Osteocyte (in vitro differentiated cells): ENCODE data around the gene FLACC1. TPM values are rescaled to one million over a fixed set of nuclear protein-coding genes. Genes with fewer than 3 reads are reported as not detected.
"Not testable (repeated sequence)": the region's sequence is repeated elsewhere in the genome, so short reads cannot be mapped to it uniquely, and the experiment has no call there.

ENCODE experiments used
- DNase-seq: peaks from one replicate; pipeline ENCODE4 v3.0.0; 2021; ENCODE audit warnings: mixed read lengths; ENCODE audit not compliant: unreplicated experiment; ENCODE audit errors: extremely low spot score
- H3K27ac Mint-ChIP-seq: one replicate; pipeline ENCODE4 v1.8.0; 2021; ENCODE audit warnings: mild to moderate bottlenecking, mixed read lengths; ENCODE audit not compliant: unreplicated experiment
- H3K27me3 Mint-ChIP-seq: one replicate; pipeline ENCODE4 v1.8.0; 2021; ENCODE audit warnings: mixed read lengths; ENCODE audit not compliant: unreplicated experiment
- H3K36me3 Mint-ChIP-seq: one replicate; pipeline ENCODE4 v1.8.0; 2021; ENCODE audit warnings: mixed read lengths; ENCODE audit not compliant: unreplicated experiment
- H3K4me1 Mint-ChIP-seq: one replicate; pipeline ENCODE4 v1.8.0; 2021; ENCODE audit warnings: mixed read lengths; ENCODE audit not compliant: unreplicated experiment
- H3K4me3 Mint-ChIP-seq: one replicate; pipeline ENCODE4 v1.8.0; 2021; ENCODE audit warnings: mild to moderate bottlenecking, moderate library complexity, mixed read lengths; ENCODE audit not compliant: unreplicated experiment
- H3K9me3 Mint-ChIP-seq: one replicate; pipeline ENCODE4 v1.8.0; 2021; ENCODE audit warnings: mixed read lengths; ENCODE audit not compliant: unreplicated experiment
- CTCF ChIP-seq: fragments of 200-600 bp; sonication (generic); IDR thresholded peaks from 2 replicates; pipeline ENCODE4 v1.5.0; 2021; ENCODE audit warnings: antibody characterized with exemption, mild to moderate bottlenecking, moderate library complexity
- total RNA-seq: library from RNA; stranded (reverse); gene quantifications from 2 replicates; pipeline ENCODE4 v1.2.1, GENCODE V29; 2021

FLACC1 gene
- total RNA-seq, 1 donor from 2014 or later = 2.1 TPM

GRCh38 chr2:201249889-201250288 is 107.3 kb downstream of the FLACC1 start:
- no peak for TF ChIP-seq CTCF
- H3K27me3 Mint-ChIP-seq = no peaks in the 10 kb centered on the region

GRCh38 chr2:201248288-201248844 is 108.8 kb downstream of the FLACC1 start:
- no peaks in the 10 kb centered on the region for H3K4me1 Mint-ChIP-seq
- no peaks in the 10 kb centered on the region for H3K9me3 Mint-ChIP-seq
- no peaks in the 10 kb centered on the region for H3K27me3 Mint-ChIP-seq
- no peaks in the 10 kb centered on the region for H3K36me3 Mint-ChIP-seq
- DNase-seq = no peak
- no peak overlapping the region for H3K4me3 Mint-ChIP-seq
- no peak overlapping the region for H3K27ac Mint-ChIP-seq
- no peak for TF ChIP-seq CTCF

More at GRCh38 chr2:201249889-201250288, 107.3 kb downstream of the FLACC1 start:
- no peak overlapping the region for H3K27ac Mint-ChIP-seq
- H3K4me3 Mint-ChIP-seq = no peak overlapping the region
- H3K36me3 Mint-ChIP-seq = no peaks in the 10 kb centered on the region
- peak; percentile 11 for DNase-seq
- H3K9me3 Mint-ChIP-seq = no peaks in the 10 kb centered on the region
- H3K4me1 Mint-ChIP-seq = no peaks in the 10 kb centered on the region

- Mint-ChIP-seq H3K9me3 (peaks cover 9% of the 10 kb centered on the region), H3K27ac (no peak overlapping the region), H3K27me3 (no peaks in the 10 kb centered on the region), H3K4me3 (no peak overlapping the region), H3K4me1 (no peaks in the 10 kb centered on the region), H3K36me3 (no peaks in the 10 kb centered on the region)
- no peak for DNase-seq
- no peak for TF ChIP-seq CTCF
These were observed 110.9 kb downstream of the FLACC1 start for GRCh38 chr2:201246280-201246679.

- H3K4me1 Mint-ChIP-seq = no peaks in the 10 kb centered on the region
- no peak overlapping the region for H3K4me3 Mint-ChIP-seq
- H3K36me3 Mint-ChIP-seq = no peaks in the 10 kb centered on the region
- H3K9me3 Mint-ChIP-seq = peaks cover 9% of the 10 kb centered on the region
- no peak for DNase-seq
- TF ChIP-seq CTCF = no peak
- no peaks in the 10 kb centered on the region for H3K27me3 Mint-ChIP-seq
- no peak overlapping the region for H3K27ac Mint-ChIP-seq
These were observed 112.3 kb downstream of the FLACC1 start for GRCh38 chr2:201244829-201245228.

GRCh38 chr2:201242571-201243277 is 114.4 kb downstream of the FLACC1 start:
- DNase-seq = no peak
- no peak for TF ChIP-seq CTCF

GRCh38 chr2:201239167-201239935 is 117.8 kb downstream of the FLACC1 start:
- not testable (repeated sequence) for H3K27me3 Mint-ChIP-seq, DNase-seq, H3K9me3 Mint-ChIP-seq, H3K36me3 Mint-ChIP-seq, H3K4me3 Mint-ChIP-seq, H3K27ac Mint-ChIP-seq
- peaks cover 14% of the 10 kb centered on the region for H3K4me1 Mint-ChIP-seq

More at GRCh38 chr2:201242571-201243277, 114.4 kb downstream of the FLACC1 start:
- Mint-ChIP-seq H3K9me3 (peaks cover 9% of the 10 kb centered on the region), H3K27me3 (no peaks in the 10 kb centered on the region), H3K36me3 (no peaks in the 10 kb centered on the region), H3K27ac (no peak overlapping the region), H3K4me1 (no peaks in the 10 kb centered on the region), H3K4me3 (no peak overlapping the region)
